ENCODE data around the gene SERPINB8. TPM values are rescaled to one million over a fixed set of nuclear protein-coding genes. Genes with fewer than 3 reads are reported as not detected.

Gene SERPINB8
- total and polyA plus RNA-seq, 7 donors, result 2.2 to 21.7 (median 7.1) TPM

DNA sequence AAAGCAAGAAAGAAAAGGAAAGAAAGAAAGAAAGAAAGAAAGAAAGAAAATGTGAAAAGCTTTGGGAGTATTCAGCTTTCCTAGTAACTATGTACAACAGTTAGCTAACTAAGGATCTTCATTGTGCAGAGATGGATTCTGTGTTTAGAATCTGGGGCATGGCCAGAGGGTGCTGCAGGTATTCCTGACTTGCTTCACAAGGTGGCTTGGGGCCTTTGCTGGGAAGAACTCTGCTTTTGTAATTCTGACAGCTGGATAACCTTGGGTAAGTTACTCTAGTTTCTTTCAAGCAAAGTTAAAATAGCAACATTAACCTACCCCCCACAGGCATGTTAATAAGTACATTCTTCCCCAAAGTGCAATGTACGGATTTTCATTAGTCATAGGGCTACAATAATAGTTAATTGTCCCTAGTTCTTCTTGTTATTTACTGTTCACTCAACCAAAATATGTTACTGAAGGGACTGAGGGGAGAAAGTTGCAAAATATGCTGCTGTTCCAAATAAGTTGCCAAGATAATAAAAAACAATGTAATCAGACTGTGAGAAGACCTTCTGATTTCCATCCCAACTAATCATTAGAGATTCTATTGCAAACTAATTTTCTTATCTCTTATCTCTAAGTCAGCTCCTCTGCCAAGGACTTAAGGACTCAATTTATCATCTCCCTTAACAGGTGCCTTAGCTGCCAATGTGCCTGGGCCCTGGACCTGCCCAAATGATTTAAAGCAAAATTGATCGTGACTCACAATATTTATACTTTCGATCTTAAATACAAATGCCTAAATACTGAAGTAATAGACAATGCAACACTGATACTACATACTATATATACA, 50.3 kb downstream of the SERPINB8 start:
- TF ChIP-seq POLR2AphosphoS5 (IDR thresholded peaks at IDR 0.05) (no peak), POLR2A (IDR thresholded peaks at IDR 0.05) (no peak), EP300 (IDR thresholded peaks at IDR 0.05) (no peak)
- TF ChIP-seq, protein P1, sequence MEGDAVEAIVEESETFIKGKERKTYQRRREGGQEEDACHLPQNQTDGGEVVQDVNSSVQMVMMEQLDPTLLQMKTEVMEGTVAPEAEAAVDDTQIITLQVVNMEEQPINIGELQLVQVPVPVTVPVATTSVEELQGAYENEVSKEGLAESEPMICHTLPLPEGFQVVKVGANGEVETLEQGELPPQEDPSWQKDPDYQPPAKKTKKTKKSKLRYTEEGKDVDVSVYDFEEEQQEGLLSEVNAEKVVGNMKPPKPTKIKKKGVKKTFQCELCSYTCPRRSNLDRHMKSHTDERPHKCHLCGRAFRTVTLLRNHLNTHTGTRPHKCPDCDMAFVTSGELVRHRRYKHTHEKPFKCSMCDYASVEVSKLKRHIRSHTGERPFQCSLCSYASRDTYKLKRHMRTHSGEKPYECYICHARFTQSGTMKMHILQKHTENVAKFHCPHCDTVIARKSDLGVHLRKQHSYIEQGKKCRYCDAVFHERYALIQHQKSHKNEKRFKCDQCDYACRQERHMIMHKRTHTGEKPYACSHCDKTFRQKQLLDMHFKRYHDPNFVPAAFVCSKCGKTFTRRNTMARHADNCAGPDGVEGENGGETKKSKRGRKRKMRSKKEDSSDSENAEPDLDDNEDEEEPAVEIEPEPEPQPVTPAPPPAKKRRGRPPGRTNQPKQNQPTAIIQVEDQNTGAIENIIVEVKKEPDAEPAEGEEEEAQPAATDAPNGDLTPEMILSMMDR (IDR thresholded peaks at IDR 0.05), result no peak
- intact Hi-C loops (cut with DNase I), result no loop called here

DNA sequence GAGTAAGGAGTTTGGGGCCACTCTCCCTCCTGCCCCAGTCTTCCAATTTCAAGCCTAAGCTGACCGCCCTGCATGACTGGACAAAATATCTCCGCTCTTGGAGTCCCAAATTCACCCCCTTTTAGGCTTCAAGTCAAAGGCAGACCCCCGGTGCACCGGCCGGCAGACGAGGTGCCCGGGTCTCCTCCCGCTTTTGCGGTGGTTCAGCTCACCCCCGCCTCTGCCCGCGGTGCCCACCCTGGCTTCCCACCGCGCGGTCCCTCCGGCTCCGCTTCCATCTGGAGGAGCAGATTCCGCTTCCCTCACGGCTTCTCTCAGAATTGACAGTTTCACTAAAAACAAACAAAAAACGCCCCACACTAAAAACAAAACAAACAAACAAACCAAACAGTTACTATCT, 56.5 kb downstream of the SERPINB8 start:
- Histone ChIP-seq H3K27ac (no peak overlapping the region), H3K4me1 (no peaks in the 10 kb centered on the region), H3K9me3 (no peaks in the 10 kb centered on the region), H3K4me3 (no peak overlapping the region), H3K27me3 (no peaks in the 10 kb centered on the region), H3K36me3 (no peaks in the 10 kb centered on the region)
- no peak for DNase-seq
- intact Hi-C loops (cut with DNase I), result no loop called here
- WGBS, 2 donors, result 89 to 94% methylated on average over 20 of the region's 20 CpGs
- TF ChIP-seq POLR2A (IDR thresholded peaks at IDR 0.05) (no peak), POLR2AphosphoS5 (IDR thresholded peaks at IDR 0.05) (no peak), EP300 (IDR thresholded peaks at IDR 0.05) (no peak)
- TF ChIP-seq, protein P1 (IDR thresholded peaks at IDR 0.05), result no peak

More for the DNA sequence above, 50.3 kb downstream of the SERPINB8 start:
- DNase-seq, result no peak
- H3K36me3 ChIP-seq, result no peaks in the 10 kb centered on the region
- H3K27ac ChIP-seq, result no peak overlapping the region
- no peaks in the 10 kb centered on the region for H3K4me1 ChIP-seq
- no peaks in the 10 kb centered on the region for H3K27me3 ChIP-seq
- no peaks in the 10 kb centered on the region for H3K9me3 ChIP-seq
- no peak overlapping the region for H3K4me3 ChIP-seq
- WGBS, 2 donors, result 74 to 85% methylated on average over 3 of the region's 3 CpGs

DNA sequence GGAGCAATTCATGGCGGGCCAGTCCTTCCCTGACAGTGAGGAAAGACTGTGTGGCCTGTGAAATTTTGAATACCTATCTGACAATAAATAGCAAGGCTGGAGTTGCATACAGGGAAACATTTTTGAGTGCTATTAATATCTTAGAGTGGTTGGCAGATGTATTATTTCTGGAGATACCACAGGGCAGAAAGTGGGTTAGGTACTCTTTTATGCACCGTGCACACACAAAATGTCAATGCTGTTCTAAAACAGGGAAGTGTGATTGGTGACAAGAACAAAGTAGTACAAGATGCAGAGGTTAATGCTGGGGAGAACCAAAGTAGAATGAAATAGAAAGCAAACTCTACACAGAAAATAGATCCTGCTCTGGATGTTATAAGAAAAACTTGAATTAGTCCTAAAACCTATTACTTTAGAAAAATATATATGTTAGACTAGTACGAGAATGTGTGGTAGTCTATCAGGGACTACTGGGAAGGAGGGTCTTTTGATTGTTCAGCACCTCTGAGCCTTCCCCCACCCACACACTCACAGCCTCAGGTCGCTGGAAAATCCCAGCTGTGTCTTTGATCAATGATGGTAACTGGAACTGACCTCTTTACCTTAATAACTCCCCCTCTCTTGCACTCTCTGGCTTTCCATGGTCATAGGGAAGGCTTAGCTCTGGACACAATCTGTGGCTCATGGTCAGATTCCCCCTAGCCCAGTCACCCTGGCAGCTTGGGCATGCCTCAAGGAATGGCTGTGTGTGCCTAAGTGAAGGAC, 58.2 kb downstream of the SERPINB8 start:
- intact Hi-C loops (cut with DNase I), result no loop called here
- TF ChIP-seq POLR2A (IDR thresholded peaks at IDR 0.05) (no peak), POLR2AphosphoS5 (IDR thresholded peaks at IDR 0.05) (no peak), EP300 (IDR thresholded peaks at IDR 0.05) (no peak)
- TF ChIP-seq, protein P1 (IDR thresholded peaks at IDR 0.05), result no peak
- Histone ChIP-seq H3K27me3 (no peaks in the 10 kb centered on the region), H3K9me3 (no peaks in the 10 kb centered on the region), H3K4me3 (no peak overlapping the region), H3K36me3 (no peaks in the 10 kb centered on the region), H3K27ac (no peak overlapping the region), H3K4me1 (no peaks in the 10 kb centered on the region)
- 75 to 76% methylated on average over 4 of the region's 4 CpGs for WGBS, 2 donors
- no peak for DNase-seq

DNA sequence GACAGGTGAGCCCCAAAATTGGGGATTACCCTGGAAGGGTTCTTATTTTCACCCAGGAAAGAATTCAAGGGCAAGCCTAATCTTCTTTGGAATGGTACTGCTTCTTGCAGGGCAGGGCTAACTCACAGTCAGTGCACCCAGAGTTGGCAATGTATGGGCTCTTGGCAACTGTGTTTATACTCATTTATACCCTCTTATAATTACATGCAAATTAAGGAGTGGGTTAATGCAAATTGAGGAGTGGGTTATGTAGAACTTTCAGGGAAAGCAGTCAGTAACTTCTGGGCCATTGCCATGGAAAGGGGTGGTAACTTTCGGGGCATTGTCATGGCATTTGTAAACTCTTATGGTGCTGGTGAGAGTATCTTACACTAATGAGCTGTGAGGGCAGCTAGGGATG, 59.2 kb downstream of the SERPINB8 start:
- Histone ChIP-seq H3K4me3 (no peak overlapping the region), H3K4me1 (no peaks in the 10 kb centered on the region), H3K36me3 (no peaks in the 10 kb centered on the region), H3K27ac (no peak overlapping the region), H3K9me3 (no peaks in the 10 kb centered on the region), H3K27me3 (no peaks in the 10 kb centered on the region)
- DNase-seq, result no peak
- WGBS, 2 donors, result 44 to 78% methylated on average over 1 of the region's 1 CpG
- TF ChIP-seq EP300 (IDR thresholded peaks at IDR 0.05), result no peak
- TF ChIP-seq POLR2AphosphoS5 (IDR thresholded peaks at IDR 0.05), result no peak
- no peak for TF ChIP-seq POLR2A (IDR thresholded peaks at IDR 0.05)
- TF ChIP-seq, protein P1 (IDR thresholded peaks at IDR 0.05), result no peak
- intact Hi-C loops (cut with DNase I), result no loop called here
